Loucy (cell line): Measurements from ENCODE around the gene GZF1.

Experiments
- H2AFZ ChIP-seq: fragments of 200-600 bp; sonication (generic); 2 replicates; pipeline ENCODE4 v1.6.0; 2016; ENCODE audit warnings: antibody characterized with exemption, mild to moderate bottlenecking, low read length, moderate library complexity
- H3F3A ChIP-seq: fragments of 200-600 bp; 2 replicates; pipeline ENCODE4 v1.6.0; 2016; ENCODE audit warnings: antibody characterized with exemption, low read depth, mild to moderate bottlenecking
- H3K27me3 ChIP-seq: fragments of 200-600 bp; sonication (generic); 2 replicates; pipeline ENCODE4 v1.6.1; 2014; ENCODE audit warnings: low read length, mild to moderate bottlenecking; ENCODE audit not compliant: insufficient read depth, poor library complexity, severe bottlenecking
- H3K36me3 ChIP-seq: fragments of 200-600 bp; sonication (generic); 2 replicates; pipeline ENCODE4 v1.6.1; 2016; ENCODE audit warnings: low read length; ENCODE audit not compliant: insufficient read depth
- H3K4me1 ChIP-seq: fragments of 200-600 bp; sonication (generic); 2 replicates; pipeline ENCODE4 v1.5.1; 2014; ENCODE audit warnings: low read length, mild to moderate bottlenecking; ENCODE audit not compliant: insufficient read depth, poor library complexity, severe bottlenecking
- H3K4me2 ChIP-seq: fragments of 200-600 bp; sonication (generic); 2 replicates; pipeline ENCODE4 v1.6.0; 2014; ENCODE audit warnings: antibody characterized with exemption, low read length, low read depth, mild to moderate bottlenecking; ENCODE audit not compliant: poor library complexity, severe bottlenecking
- H3K4me3 ChIP-seq: fragments of 200-600 bp; sonication (generic); 2 replicates; pipeline ENCODE4 v1.5.1; 2014; ENCODE audit warnings: low read length, mild to moderate bottlenecking, mixed read lengths; ENCODE audit not compliant: poor library complexity, severe bottlenecking
- H3K79me2 ChIP-seq: fragments of 200-600 bp; sonication (generic); 2 replicates; pipeline ENCODE4 v1.6.1; 2014; ENCODE audit warnings: low read length; ENCODE audit not compliant: insufficient read depth
- H3K9ac ChIP-seq: fragments of 200-600 bp; sonication (generic); 2 replicates; pipeline ENCODE4 v1.6.0; 2014; ENCODE audit warnings: mild to moderate bottlenecking, low read depth, low read length, moderate library complexity; ENCODE audit not compliant: poor library complexity, severe bottlenecking
- H3K9me2 ChIP-seq: fragments of 200-600 bp; sonication (generic); replicated peaks from 2 replicates; pipeline ENCODE4 v1.6.1; 2016; ENCODE audit warnings: low read depth, low read length, mixed read lengths
- H3K9me3 ChIP-seq: fragments of 200-600 bp; sonication (generic); 2 replicates; pipeline ENCODE4 v1.6.1; 2014; ENCODE audit warnings: mild to moderate bottlenecking, antibody characterized with exemption, low read length, low read depth; ENCODE audit not compliant: insufficient read depth
- H4K20me1 ChIP-seq: fragments of 200-600 bp; sonication (generic); 2 replicates; pipeline ENCODE4 v1.6.0; 2014; ENCODE audit warnings: antibody characterized with exemption, low read length, mild to moderate bottlenecking; ENCODE audit not compliant: insufficient read depth, poor library complexity, severe bottlenecking
- CTCF ChIP-seq: fragments of 200-600 bp; sonication (generic); conservative IDR thresholded peaks from 2 replicates; pipeline ENCODE4 v1.5.1; 2014; ENCODE audit warnings: mild to moderate bottlenecking, antibody characterized with exemption, low read length
- EZH2phosphoT487 ChIP-seq: fragments of 200-600 bp; IDR thresholded peaks from 2 replicates; pipeline ENCODE4 v1.6.1; 2018; ENCODE audit warnings: antibody characterized with exemption, mild to moderate bottlenecking, moderate library complexity, borderline replicate concordance

Gene GZF1

GRCh38 chr20:23360531-23360930 lies 1.5 kb upstream of the GZF1 start:
- H3K9ac ChIP-seq, result peak overlapping the region; percentile 91
- peaks cover 23% of the 10 kb centered on the region for H4K20me1 ChIP-seq
- peaks cover 3% of the 10 kb centered on the region; the same call in 1 of the 2 replicates for H3F3A ChIP-seq
- peak overlapping the region; percentile 89 for H3K4me3 ChIP-seq
- TF ChIP-seq CTCF, result no peak
- no peak for TF ChIP-seq EZH2phosphoT487
- no peaks in the 10 kb centered on the region for H3K9me2 ChIP-seq
- H3K36me3 ChIP-seq, result peaks cover 3% of the 10 kb centered on the region; the same call in 1 of the 2 replicates
- no peaks in the 10 kb centered on the region for H3K9me3 ChIP-seq
- H3K4me1 ChIP-seq, result peaks cover 47% of the 10 kb centered on the region
- peaks cover 45% of the 10 kb centered on the region for H3K79me2 ChIP-seq
- H2AFZ ChIP-seq, result no peak overlapping the region
- H3K27me3 ChIP-seq, result no peaks in the 10 kb centered on the region
- H3K4me2 ChIP-seq, result peak overlapping the region; percentile 93

GRCh38 chr20:23361119-23361475 lies 885 bp upstream of the GZF1 start:
- H3K9ac ChIP-seq, result peak overlapping the region; percentile 91
- peak overlapping the region; percentile 89 for H3K4me3 ChIP-seq
- peaks cover 27% of the 10 kb centered on the region for H4K20me1 ChIP-seq
- H3K36me3 ChIP-seq, result no peaks in the 10 kb centered on the region
- H3F3A ChIP-seq, result peaks cover 3% of the 10 kb centered on the region; the same call in 1 of the 2 replicates
- no peaks in the 10 kb centered on the region for H3K9me3 ChIP-seq
- peaks cover 53% of the 10 kb centered on the region for H3K4me1 ChIP-seq
- H3K4me2 ChIP-seq, result peak overlapping the region; percentile 93
- H3K27me3 ChIP-seq, result no peaks in the 10 kb centered on the region
- TF ChIP-seq EZH2phosphoT487 (no peak), CTCF (no peak)
- no peaks in the 10 kb centered on the region for H3K9me2 ChIP-seq
- H2AFZ ChIP-seq, result peak overlapping the region; percentile 89
- H3K79me2 ChIP-seq, result peaks cover 48% of the 10 kb centered on the region

- Histone ChIP-seq H3K27me3 (no peaks in the 10 kb centered on the region), H3K9ac (peak overlapping the region; percentile 80), H3K9me2 (no peaks in the 10 kb centered on the region), H4K20me1 (peaks cover 42% of the 10 kb centered on the region), H3F3A (no peaks in the 10 kb centered on the region), H3K4me1 (peaks cover 58% of the 10 kb centered on the region), H3K36me3 (no peaks in the 10 kb centered on the region), H3K4me3 (peak overlapping the region; percentile 89), H3K4me2 (peak overlapping the region; percentile 94), H2AFZ (peak overlapping the region; percentile 67), H3K9me3 (no peaks in the 10 kb centered on the region), H3K79me2 (peaks cover 62% of the 10 kb centered on the region)
- TF ChIP-seq CTCF (no peak), EZH2phosphoT487 (no peak)
Observed at GRCh38 chr20:23362392-23363256, 642 bp downstream of the GZF1 start.
